Left ventricle myocardium inferior (tissue), 1 donor: ENCODE data around the gene RNF31. TPM values are rescaled to one million over a fixed set of nuclear protein-coding genes. Genes with fewer than 3 reads are reported as not detected.

Experiments used
- DNase-seq: peaks from one replicate; pipeline ENCODE4 v3.0.0-alpha.2; 2020
- H3K27ac ChIP-seq: fragments of 200-600 bp; replicated peaks from 2 replicates; pipeline ENCODE4 v1.8.0; 2021
- H3K27me3 ChIP-seq: fragments of 200-600 bp; 2 replicates; pipeline ENCODE4 v1.8.0; 2021; ENCODE audit warnings: low read depth
- H3K36me3 ChIP-seq: fragments of 200-600 bp; 2 replicates; pipeline ENCODE4 v1.8.0; 2021
- H3K4me1 ChIP-seq: fragments of 200-600 bp; 2 replicates; pipeline ENCODE4 v1.8.0; 2021
- H3K4me3 ChIP-seq: fragments of 200-600 bp; 2 replicates; pipeline ENCODE4 v1.8.0; 2021; ENCODE audit warnings: mild to moderate bottlenecking, moderate library complexity
- H3K9me3 ChIP-seq: fragments of 200-600 bp; replicated peaks from 2 replicates; pipeline ENCODE4 v1.8.0; 2021
- CTCF ChIP-seq: fragments of 200-600 bp; IDR thresholded peaks from 2 replicates; pipeline ENCODE4 v1.8.0; 2021; ENCODE audit warnings: antibody characterized with exemption, mild to moderate bottlenecking, borderline replicate concordance
- intact Hi-C: fragments of 100-400 bp; cut with micrococcal nuclease; formaldehyde crosslinking; loops from one replicate; pipeline ENCODE4 v1.11.0; 2022
- total RNA-seq: library from RNA; stranded (reverse); fragmentation: NEBNext Ultra II Directional; extraction: Animal tissue kit (Norgen Biotek cat#: 25700); gene quantifications from one replicate; pipeline ENCODE4 v1.2.1, GENCODE V29; 2021
- donor health status: DM: no; HTN: yes; CAD: no; lungs with severe emphysema.

RNF31 gene
- total RNA-seq, 1 donor from 2014 or later = 34.8 TPM

DNA sequence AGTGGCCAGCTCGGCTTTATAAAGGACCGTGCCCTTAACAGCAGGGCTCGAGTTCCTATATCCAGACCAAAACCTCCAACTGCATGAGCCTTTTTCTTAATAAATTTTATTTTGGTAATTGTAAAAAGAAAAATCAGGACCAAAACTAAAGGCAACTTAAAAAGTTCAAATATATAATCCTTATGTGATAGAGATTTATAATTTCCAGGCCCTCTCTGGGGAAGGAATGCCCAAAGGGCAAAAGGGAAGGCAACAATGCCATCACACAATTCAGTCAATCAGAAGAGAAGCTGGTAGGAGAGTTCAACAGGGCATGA, 41.7 kb downstream of the RNF31 start:
- H3K27me3 ChIP-seq = no peaks in the 10 kb centered on the region
- no peaks in the 10 kb centered on the region for H3K9me3 ChIP-seq
- H3K4me1 ChIP-seq = peaks cover 22% of the 10 kb centered on the region
- DNase-seq = no peak
- H3K4me3 ChIP-seq = peak overlapping the region; percentile 83
- H3K27ac ChIP-seq = peak overlapping the region; percentile 77
- intact Hi-C loops = no loop called here
- no peak for TF ChIP-seq CTCF
- H3K36me3 ChIP-seq = peaks cover 66% of the 10 kb centered on the region

DNA sequence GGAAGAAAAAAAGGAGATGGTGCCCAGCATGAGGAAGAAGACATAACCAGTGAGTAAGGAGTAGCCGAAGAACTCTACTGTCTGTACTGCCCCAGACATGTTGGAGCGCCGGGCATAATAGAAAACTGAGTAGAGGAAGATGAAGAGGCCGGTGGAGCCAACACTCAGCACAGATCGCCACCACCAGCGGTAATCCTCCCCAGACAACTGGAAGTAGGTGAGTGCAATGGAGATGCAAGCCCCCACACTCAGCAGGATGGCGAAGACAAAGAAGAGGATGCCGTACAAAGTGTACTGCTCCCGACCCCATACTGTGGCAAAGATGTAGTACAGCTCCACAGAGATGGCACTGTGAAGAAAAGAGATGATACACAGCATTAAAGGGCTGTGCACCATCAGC, 42.2 kb downstream of the RNF31 start:
- H3K9me3 ChIP-seq = no peaks in the 10 kb centered on the region
- no peak for DNase-seq
- peak overlapping the region; percentile 77 for H3K27ac ChIP-seq
- no peak for TF ChIP-seq CTCF
- no peaks in the 10 kb centered on the region for H3K27me3 ChIP-seq
- intact Hi-C loops = no loop called here
- peaks cover 63% of the 10 kb centered on the region for H3K36me3 ChIP-seq
- H3K4me1 ChIP-seq = peaks cover 27% of the 10 kb centered on the region
- no peak overlapping the region for H3K4me3 ChIP-seq

GRCh38 chr14:24190416-24190815, 43.1 kb downstream of the RNF31 start:
- H3K27ac ChIP-seq = no peak overlapping the region
- H3K4me3 ChIP-seq = no peak overlapping the region
- no peaks in the 10 kb centered on the region for H3K9me3 ChIP-seq
- intact Hi-C loops = no loop called here
- H3K4me1 ChIP-seq = peaks cover 36% of the 10 kb centered on the region
- H3K27me3 ChIP-seq = no peaks in the 10 kb centered on the region
- no peak for TF ChIP-seq CTCF
- no peak for DNase-seq
- H3K36me3 ChIP-seq = peaks cover 54% of the 10 kb centered on the region

DNA sequence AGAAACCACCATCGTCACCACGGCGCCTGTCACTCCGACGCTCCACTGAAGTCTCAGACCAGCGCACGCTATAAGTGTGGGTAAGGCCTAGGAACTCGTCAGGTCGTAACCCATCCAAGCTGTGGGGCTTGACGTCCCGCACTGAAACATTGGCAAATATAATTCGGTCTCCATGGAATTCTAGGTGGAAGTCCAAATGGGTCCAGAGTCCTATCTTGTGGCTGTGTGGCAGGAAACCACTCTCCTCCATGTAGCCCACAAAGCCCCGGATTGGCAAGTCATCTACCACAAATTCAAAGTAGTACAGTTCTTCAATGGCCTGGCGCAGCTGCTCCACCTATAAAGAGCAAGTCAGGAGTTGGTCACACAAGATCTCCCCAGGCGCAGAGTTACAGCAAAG, 45.6 kb downstream of the RNF31 start:
- Histone ChIP-seq H3K36me3 (peaks cover 39% of the 10 kb centered on the region), H3K4me3 (no peak overlapping the region), H3K27me3 (no peaks in the 10 kb centered on the region), H3K4me1 (peaks cover 54% of the 10 kb centered on the region), H3K27ac (no peak overlapping the region), H3K9me3 (no peaks in the 10 kb centered on the region)
- no peak for DNase-seq
- intact Hi-C loops = no loop called here
- no peak for TF ChIP-seq CTCF

GRCh38 chr14:24194186-24194872, 47.0 kb downstream of the RNF31 start:
- intact Hi-C loops = no loop called here
- no peak for DNase-seq
- no peaks in the 10 kb centered on the region for H3K9me3 ChIP-seq
- H3K4me3 ChIP-seq = peak overlapping the region; percentile 100
- no peak for TF ChIP-seq CTCF
- H3K27me3 ChIP-seq = no peaks in the 10 kb centered on the region
- peaks cover 50% of the 10 kb centered on the region for H3K4me1 ChIP-seq
- peak overlapping the region; percentile 100 for H3K27ac ChIP-seq
- peaks cover 39% of the 10 kb centered on the region for H3K36me3 ChIP-seq
